NCI-H146 treated with DMSO at 0.1 percent for 48 hours (cell line): ENCODE data around the gene SMARCA2.

Experiments used
- DNase-seq: peaks from one replicate; lab custom pipeline; 2025; ENCODE audit not compliant: unreplicated experiment; lab: John Stamatoyannopoulos, UW

Gene SMARCA2

DNA sequence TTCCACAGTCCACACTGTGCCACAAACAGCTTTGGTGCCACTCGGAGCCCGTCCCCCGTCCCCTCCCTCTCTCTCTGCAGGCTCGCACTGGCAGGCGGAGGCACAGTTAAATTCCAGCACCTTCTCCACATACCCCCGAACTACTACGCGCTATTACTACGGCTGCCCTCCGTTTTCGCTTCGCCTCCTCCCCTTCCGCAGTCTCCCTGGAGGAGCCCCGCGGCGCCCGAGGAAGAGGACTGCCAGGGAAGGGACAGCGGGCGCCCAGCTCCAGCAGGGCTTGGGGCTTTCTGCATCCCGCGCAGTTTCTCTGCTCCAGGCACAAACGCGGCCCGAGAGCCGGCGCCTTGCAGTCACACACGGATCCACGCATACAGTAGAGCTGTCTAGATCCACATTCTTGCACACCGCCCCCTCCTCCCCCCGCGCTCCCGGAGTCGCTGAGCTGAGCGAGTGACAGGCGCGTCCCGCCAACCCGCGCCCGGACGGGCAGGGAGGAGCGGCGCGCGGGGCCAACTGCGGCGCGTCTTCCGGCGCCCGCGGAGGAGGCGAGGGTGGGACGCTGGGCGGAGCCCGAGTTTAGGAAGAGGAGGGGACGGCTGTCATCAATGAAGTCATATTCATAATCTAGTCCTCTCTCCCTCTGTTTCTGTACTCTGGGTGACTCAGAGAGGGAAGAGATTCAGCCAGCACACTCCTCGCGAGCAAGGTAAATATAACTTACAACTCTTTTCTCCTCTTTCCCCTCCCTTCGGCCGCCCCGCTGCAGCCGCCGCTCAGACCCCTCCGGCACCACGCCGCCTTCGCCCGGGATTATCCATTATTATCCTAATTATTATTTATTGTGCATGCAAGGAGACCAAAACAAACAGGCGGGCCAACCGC is at the start of gene SMARCA2:
TSS of gene SMARCA2 (plus strand) at position 652 of the 885 bp plus-strand sequence. CDS start 13,676 bp downstream, outside the sequence.
- peak; percentile 94 for DNase-seq

DNA sequence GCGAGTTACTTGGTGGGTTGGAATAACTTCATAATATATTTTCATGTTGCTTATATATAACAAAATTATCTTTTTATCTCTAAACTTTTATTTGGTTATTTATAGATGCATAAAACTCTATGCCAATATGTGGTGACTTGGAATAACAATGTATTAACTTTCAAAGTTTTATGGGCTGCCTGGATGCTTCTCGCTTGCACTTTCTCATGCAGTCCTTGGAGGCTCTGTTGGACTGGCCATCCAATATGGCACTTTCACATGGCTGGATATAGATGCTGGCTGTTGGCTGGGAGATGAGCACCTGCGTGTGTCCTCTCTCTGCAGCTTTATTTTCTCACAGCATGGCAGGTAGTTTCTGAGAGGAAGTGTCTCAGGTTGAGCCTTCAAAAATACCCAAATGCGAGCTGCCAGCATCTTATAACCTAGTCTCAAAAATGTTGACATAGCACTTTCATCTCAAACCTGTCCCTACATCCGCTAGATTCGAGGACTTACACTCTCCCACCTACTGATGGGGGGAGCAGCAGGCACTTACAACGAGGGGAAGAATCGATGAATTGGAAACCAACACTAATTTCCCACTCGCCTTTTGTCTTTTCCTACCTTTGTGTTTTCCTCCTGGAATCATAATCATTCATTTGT is 48.3 kb upstream of the SMARCA2 start:
- DNase-seq, result no peak

DNA sequence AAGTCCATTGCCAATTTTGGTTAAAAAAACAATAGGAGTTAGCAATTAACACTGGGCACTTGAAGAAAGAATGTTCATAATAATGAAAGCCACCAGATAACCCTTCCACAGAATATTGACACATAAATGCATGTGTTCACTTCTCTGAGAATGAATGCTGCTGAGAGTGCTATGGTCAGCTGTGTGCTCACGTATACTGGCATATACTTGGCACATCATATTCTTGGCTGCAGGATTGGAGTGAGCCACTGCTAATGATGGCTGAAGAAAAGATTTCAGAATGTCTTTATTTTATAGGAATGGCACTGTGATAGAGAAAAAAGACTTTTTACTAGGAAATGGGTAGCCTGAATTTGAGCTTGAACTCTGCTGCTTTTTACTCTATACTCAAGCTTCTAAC is 46.0 kb upstream of the SMARCA2 start:
- no peak for DNase-seq

DNA sequence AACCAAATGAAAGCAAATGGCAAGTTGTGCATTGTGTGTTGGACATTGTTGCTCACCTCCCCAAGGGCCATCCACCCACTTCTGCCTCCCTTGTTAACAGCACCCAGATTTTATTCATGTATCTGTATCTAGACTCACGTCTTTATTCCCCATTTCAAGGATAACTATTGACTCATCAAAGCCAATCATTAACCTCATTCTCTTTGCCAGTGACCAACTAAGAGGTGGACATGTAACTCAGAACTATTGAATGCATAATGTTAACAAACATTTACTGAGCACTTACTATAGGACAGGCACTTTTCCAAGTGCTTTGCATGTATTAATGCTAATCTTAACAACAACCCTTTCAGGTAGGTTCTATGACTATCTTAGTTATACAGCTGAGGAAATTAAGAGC is 45.2 kb upstream of the SMARCA2 start:
- no peak for DNase-seq

DNA sequence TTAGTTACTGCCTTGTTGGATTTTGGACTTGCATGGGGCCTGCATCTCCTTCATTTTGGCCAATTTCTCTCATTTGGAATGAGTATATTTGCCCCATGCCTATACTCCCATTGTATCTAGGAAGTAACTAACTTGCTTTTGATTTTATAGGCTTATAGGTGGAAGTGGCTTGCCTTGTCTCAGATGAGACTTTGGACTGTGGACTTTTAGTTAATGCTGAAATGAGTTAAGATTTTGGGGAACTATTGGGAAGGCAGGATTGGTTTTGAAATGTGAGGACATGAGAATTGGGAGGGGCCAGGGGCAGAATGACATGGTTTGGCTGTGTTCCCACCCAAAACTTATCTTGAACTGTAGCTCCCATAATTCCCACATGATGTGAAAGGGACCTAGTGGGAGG is 42.5 kb upstream of the SMARCA2 start:
- DNase-seq, result no peak

DNA sequence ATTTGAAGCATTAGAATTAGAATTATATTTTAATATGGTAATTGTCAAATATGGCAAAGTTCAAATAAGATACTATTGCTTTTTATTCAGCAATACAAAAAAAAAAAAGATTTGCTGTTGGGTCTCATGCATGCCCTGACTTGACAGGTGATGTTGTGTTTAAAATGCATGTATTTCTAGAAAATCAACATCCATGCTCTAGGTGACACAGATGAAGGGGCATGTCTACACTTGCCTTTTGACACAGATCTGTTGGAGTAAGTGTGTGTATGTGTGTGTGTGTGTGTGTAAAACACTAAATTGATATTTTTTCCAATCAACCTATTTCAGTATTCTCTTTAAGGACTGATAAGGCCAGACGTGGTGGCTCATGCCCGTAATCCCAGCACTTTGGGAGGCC is 38.1 kb upstream of the SMARCA2 start:
- no peak for DNase-seq

DNA sequence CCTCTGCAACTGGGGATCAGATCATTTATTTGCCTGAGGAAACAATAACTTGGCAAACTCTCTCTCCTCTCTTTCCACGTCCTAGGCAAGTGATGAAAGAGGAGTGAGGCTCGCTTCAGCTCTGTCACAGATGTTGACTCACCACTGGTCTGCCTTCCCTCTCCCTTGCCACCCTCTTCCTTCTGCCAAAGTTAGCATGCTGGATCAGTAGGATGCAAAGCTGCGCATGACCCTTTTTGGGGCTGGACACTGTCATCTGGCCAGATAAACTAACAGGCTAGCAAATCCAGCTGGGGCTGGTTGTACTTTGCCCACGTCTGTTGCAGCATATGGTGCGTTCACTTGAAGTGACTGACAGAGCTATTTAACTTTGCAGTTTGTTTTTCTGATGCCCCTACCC is 36.2 kb upstream of the SMARCA2 start:
- DNase-seq, result no peak

DNA sequence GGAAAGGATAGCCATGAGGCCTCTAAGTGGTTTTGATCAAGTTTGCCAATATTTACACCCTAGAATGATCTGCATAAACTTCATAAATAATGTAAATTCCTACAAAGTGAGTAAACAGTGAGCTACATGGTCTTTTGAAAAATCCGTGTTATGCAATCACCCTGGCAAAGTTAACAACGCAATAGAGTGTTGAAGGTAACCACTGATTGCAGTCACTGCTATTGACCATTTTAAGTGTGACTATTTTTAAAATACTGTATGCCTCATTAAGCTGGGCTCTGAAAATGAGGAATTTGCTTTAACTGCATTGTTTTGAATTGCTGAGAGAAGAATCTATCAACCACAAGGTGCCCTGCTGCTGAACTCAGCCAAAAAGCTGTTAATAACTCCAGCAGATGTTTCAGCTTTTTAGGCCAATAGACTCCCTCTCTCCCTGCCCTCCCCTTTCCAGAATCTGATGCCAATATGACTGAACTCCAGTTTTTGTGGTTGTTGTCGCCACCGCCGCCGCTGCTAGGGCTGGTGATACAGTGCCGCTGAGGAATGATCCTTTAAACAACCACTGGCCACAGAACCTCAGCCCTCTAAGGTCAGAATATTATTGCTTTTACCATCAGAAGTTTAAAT is 35.3 kb upstream of the SMARCA2 start:
- DNase-seq, result no peak

DNA sequence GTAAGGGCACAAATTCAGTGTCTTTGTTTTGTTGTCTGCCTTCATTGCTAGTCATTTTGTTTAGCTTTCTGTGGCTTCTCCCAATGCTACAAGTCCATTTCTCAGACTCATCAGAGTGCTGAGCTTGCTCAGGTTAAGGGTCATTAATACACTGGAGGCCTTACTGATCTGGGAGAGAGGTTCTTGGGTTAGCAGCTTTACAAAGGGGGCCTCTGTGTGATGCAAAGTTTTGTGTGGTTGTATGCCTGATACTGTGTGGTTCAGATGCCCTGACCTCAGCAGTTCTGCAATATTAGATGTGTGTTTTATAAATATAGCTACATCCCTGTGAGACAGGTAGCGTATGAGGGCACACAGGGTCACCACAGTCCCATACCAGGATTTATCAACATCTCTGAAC is 34.8 kb upstream of the SMARCA2 start:
- no peak for DNase-seq

DNA sequence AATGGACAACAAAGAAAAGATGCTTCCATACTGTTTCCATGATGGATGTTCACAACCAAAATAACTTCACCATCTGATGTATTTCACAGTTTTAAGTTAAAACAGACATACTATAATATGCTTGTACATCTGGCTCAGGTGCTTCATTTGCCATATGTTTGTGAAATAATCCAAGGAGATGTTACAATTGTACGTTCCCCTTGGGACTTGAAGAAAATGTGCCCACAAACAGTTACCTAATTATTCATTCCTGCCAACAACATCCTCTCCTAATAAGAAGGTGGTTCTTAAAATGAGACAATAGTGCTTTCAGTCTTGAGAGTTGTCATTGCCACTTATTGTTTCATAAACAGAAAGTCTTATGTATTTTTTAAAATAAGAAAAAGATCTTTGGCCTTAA is 33.1 kb upstream of the SMARCA2 start:
- DNase-seq, result no peak

DNA sequence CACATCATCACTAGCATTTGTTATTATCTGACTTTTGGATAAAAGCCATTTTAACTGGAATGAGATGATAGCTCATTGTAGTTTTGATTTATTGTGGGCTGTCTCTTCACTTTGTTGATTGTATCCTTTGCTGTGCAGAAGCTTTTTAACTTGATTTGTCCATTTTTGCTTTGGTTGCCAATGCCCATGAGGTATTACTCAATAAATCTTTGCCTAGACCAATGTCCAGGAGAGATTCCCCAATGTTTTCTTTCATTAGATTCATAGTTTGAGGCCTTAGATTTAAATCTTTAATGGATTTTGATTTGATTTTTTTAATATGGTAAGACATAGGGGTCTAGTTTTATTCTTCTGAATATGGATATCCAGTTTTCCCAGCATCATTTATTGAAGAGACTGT is 28.8 kb upstream of the SMARCA2 start:
- DNase-seq, result no peak

DNA sequence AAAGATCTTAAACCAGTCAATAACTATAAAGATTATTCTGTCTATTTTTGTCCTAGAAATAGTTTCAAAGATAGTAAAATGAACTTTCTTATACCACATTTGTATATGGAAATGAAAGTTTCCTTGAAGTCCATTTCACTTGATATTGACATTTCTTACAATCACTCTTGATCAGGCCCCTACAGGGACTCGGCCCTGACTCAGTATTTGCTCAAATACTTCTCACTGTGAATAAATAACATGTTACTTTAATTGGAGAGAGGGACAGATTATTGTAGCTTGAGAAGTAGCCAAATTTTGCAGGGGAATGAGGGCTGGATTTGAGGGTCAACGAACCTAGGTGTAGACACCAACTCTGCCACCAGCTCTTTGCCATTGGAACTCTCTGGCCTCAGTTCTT is 25.6 kb upstream of the SMARCA2 start:
- DNase-seq, result no peak

DNA sequence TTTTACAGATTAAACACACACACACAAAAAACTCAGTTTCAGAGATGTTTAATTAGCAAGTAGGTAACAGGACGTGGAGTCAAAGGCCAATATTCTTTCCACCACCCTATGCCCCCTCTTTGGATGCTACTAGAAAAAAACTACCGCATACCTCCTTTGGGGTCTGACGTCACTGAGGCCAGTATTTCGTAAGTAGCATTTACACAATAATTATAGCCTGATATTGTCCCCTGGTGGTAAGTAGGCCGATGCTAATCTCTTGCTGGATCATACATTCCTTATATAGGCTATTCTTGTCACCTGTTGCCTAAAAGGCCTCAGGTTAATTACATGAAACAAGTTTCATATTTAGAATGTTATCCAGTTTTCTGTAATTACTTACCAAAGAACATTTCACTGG is 21.0 kb upstream of the SMARCA2 start:
- no peak for DNase-seq

DNA sequence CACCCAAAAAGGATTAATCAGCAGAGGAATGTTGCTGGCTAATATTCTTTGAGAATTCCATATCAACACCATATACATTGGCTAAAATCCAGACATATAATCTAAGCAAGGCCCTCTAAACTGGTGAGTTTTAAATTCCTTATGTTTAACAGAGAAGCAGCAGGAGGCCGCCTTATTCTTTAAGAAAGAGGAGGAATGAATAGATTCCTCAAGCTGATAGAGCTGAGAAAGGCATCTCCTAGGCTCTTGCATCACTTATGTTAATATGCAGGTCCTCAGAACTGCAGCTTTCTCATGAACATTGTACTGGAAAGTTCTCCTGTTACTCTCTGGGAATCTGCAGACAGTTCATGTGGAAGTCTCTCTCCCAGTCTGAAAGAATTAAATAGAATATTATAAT is 20.1 kb upstream of the SMARCA2 start:
- DNase-seq, result no peak

DNA sequence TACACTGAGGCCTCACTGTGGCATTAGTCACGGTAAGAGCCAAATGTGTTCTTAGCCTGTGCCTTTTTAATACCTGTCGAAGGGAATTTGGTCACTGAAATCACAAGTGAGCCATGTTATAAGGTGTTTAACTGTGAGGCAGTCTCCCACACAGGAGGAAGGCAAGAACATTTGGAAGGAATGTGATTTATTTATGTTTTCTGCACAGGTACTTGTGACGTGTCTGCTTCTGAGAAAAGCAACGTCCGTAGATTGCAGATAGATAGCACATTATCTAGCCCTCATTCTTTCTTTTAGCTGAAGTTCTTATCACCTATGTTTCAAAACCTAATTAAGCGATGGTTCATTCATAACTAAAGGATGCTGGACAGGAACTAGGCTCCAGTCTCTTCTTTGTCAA is 19.0 kb upstream of the SMARCA2 start:
- no peak for DNase-seq

DNA sequence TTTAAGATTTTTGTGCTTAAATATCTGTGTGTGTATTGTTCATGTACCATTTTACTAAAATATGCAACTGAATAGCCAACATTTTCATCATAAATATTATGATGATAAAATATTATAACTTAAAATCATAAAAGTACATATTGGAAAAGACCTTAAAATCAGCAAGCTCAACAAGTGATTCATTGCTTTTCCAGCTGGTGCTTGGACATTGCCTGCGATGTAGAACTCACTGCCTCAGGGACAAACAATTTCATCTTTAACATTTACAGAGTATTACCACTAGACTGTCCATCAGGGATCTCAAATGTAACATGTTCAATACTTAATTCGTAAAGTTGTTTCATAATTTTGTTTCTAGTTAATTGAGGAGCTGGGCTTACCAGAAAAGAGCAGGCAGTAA is 17.5 kb upstream of the SMARCA2 start:
- no peak for DNase-seq

DNA sequence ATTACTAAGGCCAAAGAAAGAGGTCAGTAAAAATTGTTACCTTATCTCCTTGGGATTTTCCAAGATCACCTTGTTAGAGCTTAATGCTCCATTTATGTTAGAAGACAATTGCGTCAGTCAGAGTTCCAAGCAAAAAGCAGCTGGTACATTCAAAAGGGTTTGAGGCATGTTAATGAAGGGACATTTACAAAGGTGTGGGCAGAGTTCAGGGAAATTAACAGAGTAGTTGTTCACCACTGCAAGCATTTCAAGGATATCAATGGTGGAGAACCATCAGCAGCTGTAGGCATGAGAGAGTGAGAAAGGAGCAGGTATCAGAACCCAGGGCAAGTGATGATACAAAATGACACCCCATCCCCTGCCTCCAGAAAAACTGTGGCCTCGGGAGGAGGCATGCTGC is 17.0 kb upstream of the SMARCA2 start:
- DNase-seq, result no peak

DNA sequence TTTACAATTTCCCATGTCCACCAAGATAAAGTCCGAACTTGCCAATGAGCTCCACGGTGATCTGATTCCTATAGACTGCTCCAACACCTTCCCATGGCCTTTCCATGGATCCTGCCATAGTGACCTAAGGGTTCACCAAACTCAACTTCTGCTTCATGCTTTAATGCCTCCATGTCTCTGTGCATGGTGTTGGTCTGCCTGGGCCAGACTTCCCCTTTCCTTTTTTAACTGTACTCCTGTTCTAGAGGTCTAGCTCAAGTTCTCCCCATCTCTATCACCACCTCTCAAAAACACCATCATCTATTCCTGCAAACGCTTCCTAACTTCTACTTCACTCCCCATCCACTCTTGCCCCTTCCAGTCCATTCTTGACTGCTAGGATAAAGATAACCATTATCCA is 14.8 kb upstream of the SMARCA2 start:
- no peak for DNase-seq

DNA sequence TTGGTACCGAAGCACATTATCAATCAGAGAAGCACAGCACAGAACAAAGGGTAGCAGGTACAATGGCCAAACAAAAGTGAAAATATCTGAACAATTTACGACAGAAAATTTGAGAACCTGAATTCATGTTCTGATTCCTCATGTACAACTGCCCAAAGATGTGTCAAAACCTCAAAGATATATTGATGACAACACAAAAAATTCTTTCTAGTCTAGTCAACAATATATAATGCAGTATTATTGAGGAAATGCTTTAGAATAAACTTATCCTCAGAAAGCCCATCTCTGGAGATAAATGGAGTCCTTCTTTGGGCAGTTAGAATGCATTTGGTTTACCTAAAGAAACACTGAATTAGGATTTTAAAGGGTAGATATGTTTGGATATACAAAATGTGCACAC is 6.8 kb upstream of the SMARCA2 start:
- DNase-seq, result no peak

DNA sequence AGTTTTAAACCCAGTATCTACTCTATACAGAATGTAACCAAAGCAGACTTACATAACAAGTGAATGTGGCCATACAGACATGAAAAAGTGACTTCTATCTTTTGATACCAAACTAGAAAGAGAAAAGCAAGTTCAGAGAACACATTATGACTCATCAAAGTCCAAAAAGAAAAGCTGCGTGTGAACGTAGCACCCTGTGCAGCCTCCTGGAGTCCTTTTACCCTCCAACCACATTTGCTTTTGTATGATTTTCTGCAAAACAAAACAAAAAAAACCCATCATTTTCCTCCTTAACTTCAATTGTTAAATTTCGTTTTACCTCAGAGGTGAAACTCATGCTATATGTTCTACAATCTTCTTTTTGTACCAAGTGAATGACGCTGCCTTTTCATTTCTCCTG is 2.8 kb upstream of the SMARCA2 start:
- DNase-seq, result no peak

DNA sequence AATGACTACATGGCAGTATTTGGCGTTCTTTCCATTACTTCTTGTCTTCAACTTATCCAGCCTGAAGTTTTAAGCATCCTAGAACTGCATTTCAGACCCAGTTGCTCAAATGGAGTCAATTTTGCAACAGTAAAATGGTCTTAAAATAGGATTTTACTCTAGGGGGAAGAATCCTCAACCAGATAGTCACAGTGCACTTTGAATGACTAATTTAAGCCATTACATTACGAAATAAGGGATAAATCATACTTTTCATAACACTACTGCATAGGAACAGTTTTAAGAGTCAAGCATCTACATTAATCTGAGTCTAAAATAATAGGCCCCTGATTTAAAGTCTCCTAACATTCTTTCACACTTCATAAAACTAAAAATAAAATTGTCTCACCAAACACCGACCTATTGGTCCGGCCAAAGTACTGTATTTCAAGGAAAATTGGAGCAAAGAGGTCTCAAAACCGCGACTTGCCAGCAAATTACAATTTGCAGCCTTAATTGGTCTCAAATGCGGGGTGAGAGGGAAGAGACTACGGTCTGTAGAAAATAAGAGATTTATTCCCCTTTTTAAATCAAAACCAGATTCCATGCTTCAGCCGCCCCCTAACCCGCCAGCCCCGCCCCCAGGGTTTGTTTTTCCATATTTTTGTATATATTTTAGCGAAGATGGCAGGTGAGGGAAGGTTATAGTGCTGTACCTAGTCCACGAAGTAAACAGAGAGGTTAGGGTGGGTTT is 1.2 kb upstream of the SMARCA2 start:
- no peak for DNase-seq
